Measurements from ENCODE around the gene CRYGD. TPM values are rescaled to one million over a fixed set of nuclear protein-coding genes. Genes with fewer than 3 reads are reported as not detected.

The CRYGD gene
- total and polyA plus RNA-seq, 2 donors (not counting 1 experiment from before 2014, with no cell fraction given), result not detected

- no peaks in the 10 kb centered on the region for H3K4me1 ChIP-seq (ENCODE audit: control insufficient read depth, extremely low read depth, insufficient read depth, low read length)
- H3K4me2 ChIP-seq (ENCODE audit: extremely low read depth, insufficient read depth, low read length), result no peak within 1 kb of the TSS
Measured at GRCh38 chr2:208163489-208163888, 39.2 kb upstream of the CRYGD start, which contains the start of gene CRYGA. TSS of gene CRYGA (minus strand) at chr2:208163589. CDS start at chr2:208163556, 33 bp downstream.

GRCh38 chr2:208156439-208156838, 32.1 kb upstream of the CRYGD start:
- Histone ChIP-seq H3K4me2 (ENCODE audit: extremely low read depth, insufficient read depth, low read length) (no peak overlapping the region), H3K79me2 (ENCODE audit: control insufficient read depth, insufficient read depth, low read length) (no peaks in the 10 kb centered on the region), H3K9ac (ENCODE audit: insufficient read depth, low read length) (no peak overlapping the region), H3K4me3 (replicated peaks in 1 of 4; ENCODE audit: control extremely low read depth in 1 of 4, insufficient read depth in 1 of 4, low read depth in 3 of 4, low read length in 4 of 4) (no peak overlapping the region), H3K9me3 (ENCODE audit: control insufficient read depth, insufficient read depth, low read depth, low read length) (no peaks in the 10 kb centered on the region), H3K27me3 (ENCODE audit: control insufficient read depth, insufficient read depth, low read length) (no peaks in the 10 kb centered on the region), H2AFZ (ENCODE audit: low read length) (no peak overlapping the region), H4K20me1 (ENCODE audit: control insufficient read depth, extremely low read depth, insufficient read depth, low read length) (no peaks in the 10 kb centered on the region), H3K4me1 (ENCODE audit: control insufficient read depth, extremely low read depth, insufficient read depth, low read length) (no peaks in the 10 kb centered on the region), H3K27ac (ENCODE audit: insufficient read depth, low read length) (no peak overlapping the region), H3K36me3 (ENCODE audit: control insufficient read depth, insufficient read depth, low read length) (no peaks in the 10 kb centered on the region)
- TF ChIP-seq EZH2 (IDR thresholded peaks at IDR 0.05; ENCODE audit: low read length, missing control alignments), result no peak
- TF ChIP-seq CTCF (conservative IDR thresholded peaks at IDR 0.05 in 1 of 2, IDR thresholded peaks at IDR 0.05 in 1 of 2; ENCODE audit: low read depth in 1 of 2, low read length in 2 of 2), result no peak
- no peak for DNase-seq (ENCODE audit: low read depth in 2 of 2)

More at GRCh38 chr2:208163489-208163888, 39.2 kb upstream of the CRYGD start, which contains the start of gene CRYGA:
- Histone ChIP-seq H3K9me3 (ENCODE audit: control insufficient read depth, insufficient read depth, low read depth, low read length) (no peaks in the 10 kb centered on the region), H3K27me3 (ENCODE audit: control insufficient read depth, insufficient read depth, low read length) (no peaks in the 10 kb centered on the region), H3K79me2 (ENCODE audit: control insufficient read depth, insufficient read depth, low read length) (no peaks in the 10 kb centered on the region), H3K9ac (ENCODE audit: insufficient read depth, low read length) (no peak within 1 kb of the TSS), H3K36me3 (ENCODE audit: control insufficient read depth, insufficient read depth, low read length) (no peaks in the 10 kb centered on the region), H4K20me1 (ENCODE audit: control insufficient read depth, extremely low read depth, insufficient read depth, low read length) (no peaks in the 10 kb centered on the region), H2AFZ (ENCODE audit: low read length) (no peak within 1 kb of the TSS), H3K27ac (ENCODE audit: insufficient read depth, low read length) (no peak within 1 kb of the TSS), H3K4me3 (replicated peaks in 1 of 4; ENCODE audit: control extremely low read depth in 1 of 4, insufficient read depth in 1 of 4, low read depth in 3 of 4, low read length in 4 of 4) (no peak within 1 kb of the TSS)
- DNase-seq (ENCODE audit: low read depth in 2 of 2), result no peak
- TF ChIP-seq EZH2 (IDR thresholded peaks at IDR 0.05; ENCODE audit: low read length, missing control alignments) (no peak), CTCF (conservative IDR thresholded peaks at IDR 0.05 in 1 of 2, IDR thresholded peaks at IDR 0.05 in 1 of 2; ENCODE audit: low read depth in 1 of 2, low read length in 2 of 2) (no peak)

GRCh38 chr2:208153156-208153555, 28.8 kb upstream of the CRYGD start:
- Histone ChIP-seq H3K4me1 (ENCODE audit: control insufficient read depth, extremely low read depth, insufficient read depth, low read length) (no peaks in the 10 kb centered on the region), H4K20me1 (ENCODE audit: control insufficient read depth, extremely low read depth, insufficient read depth, low read length) (no peaks in the 10 kb centered on the region), H3K36me3 (ENCODE audit: control insufficient read depth, insufficient read depth, low read length) (no peaks in the 10 kb centered on the region), H3K4me2 (ENCODE audit: extremely low read depth, insufficient read depth, low read length) (no peak overlapping the region), H3K9ac (ENCODE audit: insufficient read depth, low read length) (no peak overlapping the region), H3K79me2 (ENCODE audit: control insufficient read depth, insufficient read depth, low read length) (no peaks in the 10 kb centered on the region), H2AFZ (ENCODE audit: low read length) (no peak overlapping the region), H3K27me3 (ENCODE audit: control insufficient read depth, insufficient read depth, low read length) (no peaks in the 10 kb centered on the region), H3K4me3 (replicated peaks in 1 of 4; ENCODE audit: control extremely low read depth in 1 of 4, insufficient read depth in 1 of 4, low read depth in 3 of 4, low read length in 4 of 4) (no peak overlapping the region), H3K9me3 (ENCODE audit: control insufficient read depth, insufficient read depth, low read depth, low read length) (no peaks in the 10 kb centered on the region), H3K27ac (ENCODE audit: insufficient read depth, low read length) (no peak overlapping the region)
- no peak for TF ChIP-seq EZH2 (IDR thresholded peaks at IDR 0.05; ENCODE audit: low read length, missing control alignments)
- TF ChIP-seq CTCF (conservative IDR thresholded peaks at IDR 0.05 in 1 of 2, IDR thresholded peaks at IDR 0.05 in 1 of 2; ENCODE audit: low read depth in 1 of 2, low read length in 2 of 2), result no peak
- DNase-seq (ENCODE audit: low read depth in 2 of 2), result peak in 1 of 2 donors; percentile 33

Data from fibroblast of lung (primary cell).